H1 (cell line): ENCODE measurements around the gene SLC9C1. TPM values are rescaled to one million over a fixed set of nuclear protein-coding genes. Genes with fewer than 3 reads are reported as not detected.

Experiments
- CTCF ChIA-PET: fragments of 300-600 bp; sonication (Branson Sonifier 250); formaldehyde crosslinking; loops from one replicate; lab custom pipeline; 2021; ENCODE audit not compliant: partially characterized antibody; lab: Charles Lee
- POLR2A ChIA-PET: fragments of 300-600 bp; sonication (Branson Sonifier 250); formaldehyde crosslinking; loops from one replicate; lab custom pipeline; 2021; ENCODE audit warnings: inconsistent platforms; ENCODE audit not compliant: partially characterized antibody; lab: Charles Lee
- DNase-seq, 2 experiments: peaks; one replicate each; pipeline versions ENCODE4 v3.0.0 to v3.0.0-alpha.2; 2010 to 2022; ENCODE audit warnings: low spot score in 2 of 2, low read depth in 1 of 2, mixed read lengths in 1 of 2
- FAIRE-seq: peaks from 2 replicates; lab custom pipeline; 2011; peaks lifted over from hg19 to GRCh38; lab: Jason Lieb, UNC
- H2AFZ ChIP-seq: 2 replicates; pipeline ENCODE4 v1.8.1; 2012; ENCODE audit warnings: low read length, inconsistent platforms
- H2AK5ac ChIP-seq: 2 replicates; pipeline ENCODE4 v1.6.1; 2013; ENCODE audit warnings: low read depth, low read length
- H2BK120ac ChIP-seq: replicated peaks from 2 replicates; pipeline ENCODE3; 2013; ENCODE audit warnings: low read depth, low read length, inconsistent platforms
- H2BK12ac ChIP-seq: 2 replicates; pipeline ENCODE4 v1.6.1; 2013; ENCODE audit warnings: low read depth, low read length
- H2BK15ac ChIP-seq: 2 replicates; pipeline ENCODE4 v1.6.1; 2013; ENCODE audit warnings: low read length
- H2BK20ac ChIP-seq: 2 replicates; pipeline ENCODE4 v1.6.1; 2013; ENCODE audit warnings: low read length
- H2BK5ac ChIP-seq: 2 replicates; pipeline ENCODE4 v1.6.1; 2013; ENCODE audit warnings: low read depth, low read length
- H3K14ac ChIP-seq: 2 replicates; pipeline ENCODE4 v1.6.1; 2013; ENCODE audit warnings: inconsistent platforms; ENCODE audit not compliant: insufficient read length
- H3K18ac ChIP-seq: 2 replicates; pipeline ENCODE4 v1.6.1; 2013; ENCODE audit warnings: low read length; ENCODE audit errors: extremely low read depth
- H3K23ac ChIP-seq: 2 replicates; pipeline ENCODE4 v1.6.1; 2013; ENCODE audit warnings: inconsistent platforms; ENCODE audit not compliant: insufficient read length
- H3K23me2 ChIP-seq: 2 replicates; pipeline ENCODE4 v1.6.1; 2013; ENCODE audit warnings: low read depth, low read length
- H3K27ac ChIP-seq: 2 replicates; pipeline ENCODE4 v1.6.1; 2011; ENCODE audit warnings: low read depth, low read length, inconsistent platforms
- H3K27me3 ChIP-seq, 4 experiments: replicated peaks in 1 of 4; 1 replicate in 1 of 4; 2 replicates in 3 of 4; pipeline versions ENCODE4 v1.6.1 to v1.8.1; 2011 to 2013; ENCODE audit warnings: low read length in 3 of 4, mild to moderate bottlenecking in 3 of 4, inconsistent platforms in 2 of 4, mixed read lengths in 2 of 4, moderate library complexity in 1 of 4; ENCODE audit not compliant: control insufficient read depth in 3 of 4, insufficient read depth in 3 of 4; ENCODE audit errors: extremely low read depth in 1 of 4
- H3K36me3 ChIP-seq, 4 experiments: 2 replicates each; pipeline versions ENCODE4 v1.6.1 to v1.8.1; 2011 to 2013; ENCODE audit warnings: mild to moderate bottlenecking in 4 of 4, low read length in 3 of 4, moderate library complexity in 2 of 4, control low read depth in 1 of 4, inconsistent platforms in 1 of 4; ENCODE audit not compliant: insufficient read depth in 4 of 4, control insufficient read depth in 2 of 4
- H3K4ac ChIP-seq: replicated peaks from 2 replicates; pipeline ENCODE3; 2013; ENCODE audit warnings: low read length, low read depth, mixed read lengths, inconsistent platforms; ENCODE audit not compliant: insufficient read length
- H3K4me1 ChIP-seq, 4 experiments: replicated peaks in 1 of 4; 1 replicate in 1 of 4; 2 replicates in 3 of 4; pipeline versions ENCODE4 v1.6.1 to v1.8.1; 2011 to 2013; ENCODE audit warnings: low read length in 3 of 4, inconsistent platforms in 2 of 4, mixed read lengths in 1 of 4; ENCODE audit not compliant: insufficient read depth in 4 of 4, control insufficient read depth in 3 of 4
- H3K4me2 ChIP-seq, 2 experiments: 2 replicates each; pipeline versions ENCODE4 v1.6.1 to v1.8.1; 2011 to 2013; ENCODE audit warnings: low read depth in 2 of 2, low read length in 2 of 2, control low read depth in 1 of 2, inconsistent platforms in 1 of 2, mild to moderate bottlenecking in 1 of 2; ENCODE audit not compliant: insufficient read depth in 1 of 2
- H3K4me3 ChIP-seq, 4 experiments: fragments of 200-600, 300-600 bp in 1 of 4; sonication (generic), shearing (Covaris generic), sonication (Bioruptor Twin) in 1 of 4; 2 replicates each; pipeline versions ENCODE4 v1.5.1 to v1.8.1; 2011 to 2016; ENCODE audit warnings: low read length in 4 of 4, low read depth in 3 of 4, control low read depth in 2 of 4, inconsistent platforms in 2 of 4, mild to moderate bottlenecking in 2 of 4, mixed read lengths in 1 of 4, moderate library complexity in 1 of 4; ENCODE audit not compliant: insufficient read depth in 2 of 4; ENCODE audit errors: extremely low read depth in 1 of 4
- H3K56ac ChIP-seq: replicated peaks from 2 replicates; pipeline ENCODE3; 2013; ENCODE audit warnings: low read depth, mild to moderate bottlenecking, mixed read lengths, low read length, inconsistent platforms; ENCODE audit not compliant: insufficient read length
- H3K79me1 ChIP-seq: 2 replicates; pipeline ENCODE4 v1.6.1; 2013; ENCODE audit warnings: low read depth, low read length, control low read depth
- H3K79me2 ChIP-seq, 2 experiments: 2 replicates each; pipeline versions ENCODE4 v1.6.1 to v1.8.1; 2012 to 2013; ENCODE audit warnings: low read length in 2 of 2, mild to moderate bottlenecking in 2 of 2, inconsistent platforms in 1 of 2; ENCODE audit not compliant: insufficient read depth in 2 of 2, control insufficient read depth in 1 of 2
- H3K9ac ChIP-seq, 4 experiments: replicated peaks in 1 of 4; 1 replicate in 1 of 4; 2 replicates in 3 of 4; pipeline versions ENCODE4 v1.6.1 to v1.8.1; 2011 to 2013; ENCODE audit warnings: low read depth in 3 of 4, low read length in 3 of 4, control low read depth in 2 of 4, mild to moderate bottlenecking in 2 of 4, moderate library complexity in 2 of 4, inconsistent platforms in 1 of 4; ENCODE audit errors: extremely low read depth in 1 of 4
- H3K9me3 ChIP-seq, 2 experiments: 2 replicates each; pipeline versions ENCODE4 v1.6.1 to v1.8.1; 2012 to 2013; ENCODE audit warnings: mild to moderate bottlenecking in 2 of 2, moderate library complexity in 2 of 2, control low read depth in 1 of 2, inconsistent platforms in 1 of 2, low read depth in 1 of 2, low read length in 1 of 2, mixed read lengths in 1 of 2; ENCODE audit not compliant: insufficient read depth in 2 of 2
- H4K20me1 ChIP-seq, 2 experiments: replicated peaks in 1 of 2; 2 replicates each; pipeline versions ENCODE3 to v1.8.1; 2011 to 2013; ENCODE audit warnings: inconsistent platforms in 2 of 2, low read length in 2 of 2, mild to moderate bottlenecking in 1 of 2; ENCODE audit not compliant: insufficient read depth in 2 of 2, control insufficient read depth in 1 of 2
- H4K5ac ChIP-seq: 2 replicates; pipeline ENCODE4 v1.6.1; 2013; ENCODE audit warnings: low read length, low read depth, mixed read lengths, inconsistent platforms; ENCODE audit not compliant: insufficient read length
- H4K8ac ChIP-seq: 2 replicates; pipeline ENCODE4 v1.8.0; 2013; ENCODE audit warnings: mild to moderate bottlenecking, moderate library complexity, low read length, inconsistent platforms; ENCODE audit not compliant: insufficient read depth; ENCODE audit errors: extremely low read depth
- H4K91ac ChIP-seq: replicated peaks from 2 replicates; pipeline ENCODE3; 2013; ENCODE audit warnings: low read length, mixed read lengths, inconsistent platforms; ENCODE audit not compliant: insufficient read length
- CTBP2 ChIP-seq: IDR thresholded peaks from 2 replicates; pipeline ENCODE4 v1.7.0; 2011; ENCODE audit warnings: borderline replicate concordance, mild to moderate bottlenecking, moderate library complexity, mixed read lengths, low read length; ENCODE audit not compliant: insufficient read depth, insufficient read length
- EGR1 ChIP-seq: IDR thresholded peaks from 2 replicates; pipeline ENCODE4 v1.6.1; 2011; ENCODE audit warnings: low read depth, low read length, borderline replicate concordance
- GTF2F1 ChIP-seq: IDR thresholded peaks from 2 replicates; pipeline ENCODE4 v1.6.1; 2012; ENCODE audit warnings: low read depth, low read length, improper control_type of control experiment, borderline replicate concordance
- JUN ChIP-seq: IDR thresholded peaks from 2 replicates; pipeline ENCODE4 v1.6.1; 2011; ENCODE audit warnings: low read depth, mild to moderate bottlenecking, improper control_type of control experiment, low read length
- POU5F1 ChIP-seq: IDR thresholded peaks from 2 replicates; pipeline ENCODE4 v1.6.1; 2011; ENCODE audit warnings: low read depth, mild to moderate bottlenecking, low read length, moderate library complexity
- SP4 ChIP-seq: IDR thresholded peaks from 2 replicates; pipeline ENCODE4 v1.6.1; 2012; ENCODE audit warnings: low read length, inconsistent platforms
- WGBS, 2 experiments: shearing (Covaris generic) in 1 of 2; methylation state at CpG; one replicate each; pipeline versions ENCODE4 v1.1.6 to v1.1.7; 2013 to 2015; ENCODE audit warnings: low lambda C conversion rate in 2 of 2, mixed read lengths in 2 of 2, inconsistent platforms in 1 of 2, low coverage in 1 of 2, missing lambda C conversion rate in 1 of 2; ENCODE audit not compliant: insufficient replicate concordance in 2 of 2, insufficient coverage in 1 of 2, insufficient read length in 1 of 2; ENCODE audit errors: extremely low coverage in 1 of 2, missing lambda C conversion rate in 1 of 2; 5-methylcytosine and 5-hydroxymethylcytosine counted together
- polyA plus RNA-seq, 7 experiments: library from polyadenylated mRNA; depleted of rRNA in 3 of 7; stranded (reverse) in 5 of 7; unstranded in 2 of 7; fragments of >200 nt in 5 of 7; fragments of 200-250 nt in 2 of 7; gene quantifications; 1 replicate in 5 of 7; 2 replicates in 1 of 7; 4 replicates in 1 of 7; pipeline versions ENCODE4 v1.2.1 to v1.2.3, GENCODE V29; 2011 to 2013; ENCODE audit warnings: missing spikeins in 2 of 7, mixed read lengths in 2 of 7
- total RNA-seq: library from RNA; stranded (reverse); fragmentation: NEBNext Ultra II Directional; extraction: Animal tissue kit (Norgen Biotek cat#: 25700); gene quantifications from 2 replicates; pipeline ENCODE4 v1.2.1, GENCODE V29; 2021

Gene SLC9C1
- total and polyA plus RNA-seq, 2 of the 8 experiments (the other 6 are each of a cell fraction or from before 2014, with no cell fraction given): 0.15 to 0.24 TPM

DNA sequence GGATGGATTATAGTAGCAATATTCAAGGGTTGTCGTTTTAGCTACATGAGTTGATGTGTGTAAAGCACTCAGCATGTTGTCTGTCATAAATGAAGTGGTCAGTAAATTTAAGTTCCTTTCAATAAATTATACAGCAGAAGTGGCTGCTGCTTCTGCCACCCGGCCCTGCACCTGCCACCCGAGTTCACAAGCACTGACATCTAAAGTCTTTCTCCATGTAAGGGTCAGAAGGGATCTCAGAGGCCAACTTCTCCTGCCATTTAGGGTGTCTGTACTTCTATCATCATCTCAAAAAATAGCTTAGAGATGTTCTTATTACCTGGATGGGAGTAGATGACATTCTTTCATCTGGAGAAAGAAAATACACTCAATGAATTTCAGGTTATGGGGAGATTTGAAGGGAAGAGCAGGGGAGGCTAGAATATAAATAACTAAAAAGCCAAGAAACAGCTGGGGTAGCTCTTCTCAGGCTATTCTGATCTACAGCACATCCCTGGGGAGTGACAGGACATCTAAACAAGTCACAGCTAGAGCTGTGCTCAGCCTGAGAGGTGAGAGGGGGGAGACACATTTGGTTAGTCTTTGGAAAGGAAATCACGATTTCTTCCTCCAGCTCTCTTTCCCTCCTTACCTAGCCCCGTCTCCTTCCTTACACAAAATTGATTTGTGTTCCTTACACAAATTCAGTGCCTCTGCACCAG, 169.0 kb downstream of the SLC9C1 start:
- H3K9ac ChIP-seq: no peak overlapping the region
- H2BK15ac ChIP-seq: no peak overlapping the region
- H3K79me1 ChIP-seq: no peaks in the 10 kb centered on the region
- H2BK5ac ChIP-seq: no peak overlapping the region
- no peak overlapping the region for H4K5ac ChIP-seq
- H4K20me1 ChIP-seq: no peaks in the 10 kb centered on the region
- H3K4me1 ChIP-seq: peaks cover 0 to 16% (median 11%) of the 10 kb centered on the region in 4 experiments; a peak in 5 of 7 replicates
- no peak overlapping the region for H2BK120ac ChIP-seq
- H4K91ac ChIP-seq: no peak overlapping the region
- no peak overlapping the region for H3K56ac ChIP-seq
- no peak overlapping the region for H3K14ac ChIP-seq
- H3K18ac ChIP-seq: no peak overlapping the region; the same call in 1 of the 2 replicates
- H2BK12ac ChIP-seq: 0 out of 2 replicates have a peak overlapping the region, but pooled peaks have one; percentile 11
- no peak overlapping the region for H2AFZ ChIP-seq
- H3K23me2 ChIP-seq: no peaks in the 10 kb centered on the region
- ChIA-PET POLR2A (interaction anchor here (1.3 kb wide), 1 partner anchor 265 kb away, joined by 4 read pairs; no protein-coding TSS in a partner anchor), CTCF (interaction anchor here (0.6 to 5.1 kb wide), 13 partner anchors 9 to 910 kb away, joined by 3 to 31 read pairs (median 4); partner anchors contain the start of gene SLC9C1)
- no peaks in the 10 kb centered on the region; a peak in 1 of 8 replicates for H3K36me3 ChIP-seq
- FAIRE-seq: no peak
- H3K4ac ChIP-seq: no peak overlapping the region
- H3K27me3 ChIP-seq: no peaks in the 10 kb centered on the region
- no peak for DNase-seq
- H3K79me2 ChIP-seq: no peaks in the 10 kb centered on the region
- no peak overlapping the region for H2BK20ac ChIP-seq
- WGBS, 2 experiments: 80% methylated on average over 4 of the region's 5 CpGs; no CpG with 5 or more reads in 1 of the 2 experiments
- no peak overlapping the region for H2AK5ac ChIP-seq
- no peak overlapping the region for H3K27ac ChIP-seq
- no peak overlapping the region for H3K4me3 ChIP-seq
- no peak overlapping the region for H4K8ac ChIP-seq
- no peaks in the 10 kb centered on the region for H3K9me3 ChIP-seq
- no peak overlapping the region for H3K23ac ChIP-seq
- no peak overlapping the region; a peak in 1 of 4 replicates for H3K4me2 ChIP-seq
- no peak for TF ChIP-seq SP4
- TF ChIP-seq CTBP2: no peak
- no peak for TF ChIP-seq JUN
- no peak for TF ChIP-seq POU5F1
- no peak for TF ChIP-seq GTF2F1
- TF ChIP-seq EGR1: no peak
